GM10248 (cell line): Measurements from ENCODE around the gene CACNA1I.

Experiments
- CTCF ChIA-PET: fragments of 300-600 bp; sonication (Branson Sonifier 250); formaldehyde crosslinking; extraction: SDS; loops from one replicate; lab custom pipeline; 2021; ENCODE audit warnings: antibody characterized with exemption; lab: Yijun Ruan, JAX
- POLR2A ChIA-PET: fragments of 350-650 bp; sonication (Branson Sonifier 250); formaldehyde crosslinking; extraction: SDS; loops from one replicate; lab custom pipeline; 2020; ENCODE audit warnings: antibody characterized with exemption; lab: Yijun Ruan, JAX
- DNase-seq: peaks from one replicate; pipeline ENCODE4 v3.0.0; 2012; ENCODE audit errors: extremely low spot score
- TF ChIP-seq, protein P1 (sequence below): IDR thresholded peaks from 2 replicates; pipeline ENCODE4 v1.5.1; 2012; ENCODE audit warnings: mild to moderate bottlenecking, low read depth; ENCODE audit errors: extremely low read depth, missing control alignments, control extremely low read depth

Gene CACNA1I

DNA sequence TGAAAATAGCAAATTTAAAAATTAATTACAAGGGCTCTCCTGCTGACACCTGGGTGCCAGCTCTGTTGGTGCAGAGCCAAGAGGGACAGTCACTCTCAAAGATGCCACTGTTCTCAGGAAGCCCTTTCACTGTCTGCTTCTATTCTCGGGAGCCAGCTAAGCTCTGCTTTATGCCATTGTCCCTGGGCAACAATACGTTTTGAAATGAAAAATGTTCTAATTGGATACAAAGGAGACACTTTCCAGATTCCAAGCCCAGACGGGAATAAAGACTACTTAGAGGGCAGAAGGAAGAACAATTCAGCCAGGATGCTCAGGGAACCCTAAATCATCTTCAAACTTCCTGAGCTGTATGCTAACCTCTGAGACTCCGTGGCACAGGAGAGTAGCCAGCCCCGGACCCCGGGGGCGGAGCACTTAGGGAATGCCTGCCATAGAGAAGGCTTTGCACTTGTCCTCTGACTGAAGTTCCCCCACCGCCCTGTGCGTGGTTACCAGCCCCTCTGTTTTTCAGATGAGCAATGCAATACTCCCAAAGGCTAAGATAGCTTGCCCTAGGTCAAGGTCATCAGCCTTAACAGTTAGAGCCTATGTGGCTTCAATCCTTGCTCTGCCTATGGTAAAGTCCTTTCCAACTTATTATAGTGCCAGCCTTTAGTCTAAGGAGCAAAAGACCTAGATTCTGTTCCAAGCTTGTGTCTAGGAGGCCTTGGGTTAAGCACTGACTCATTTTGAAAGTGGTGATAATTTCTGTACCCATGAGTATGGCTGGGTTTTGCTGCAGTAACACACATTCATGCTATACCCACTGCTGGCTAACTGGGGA is 150.9 kb downstream of the CACNA1I start:
- POLR2A ChIA-PET: no interaction called here
- TF ChIP-seq, protein P1, sequence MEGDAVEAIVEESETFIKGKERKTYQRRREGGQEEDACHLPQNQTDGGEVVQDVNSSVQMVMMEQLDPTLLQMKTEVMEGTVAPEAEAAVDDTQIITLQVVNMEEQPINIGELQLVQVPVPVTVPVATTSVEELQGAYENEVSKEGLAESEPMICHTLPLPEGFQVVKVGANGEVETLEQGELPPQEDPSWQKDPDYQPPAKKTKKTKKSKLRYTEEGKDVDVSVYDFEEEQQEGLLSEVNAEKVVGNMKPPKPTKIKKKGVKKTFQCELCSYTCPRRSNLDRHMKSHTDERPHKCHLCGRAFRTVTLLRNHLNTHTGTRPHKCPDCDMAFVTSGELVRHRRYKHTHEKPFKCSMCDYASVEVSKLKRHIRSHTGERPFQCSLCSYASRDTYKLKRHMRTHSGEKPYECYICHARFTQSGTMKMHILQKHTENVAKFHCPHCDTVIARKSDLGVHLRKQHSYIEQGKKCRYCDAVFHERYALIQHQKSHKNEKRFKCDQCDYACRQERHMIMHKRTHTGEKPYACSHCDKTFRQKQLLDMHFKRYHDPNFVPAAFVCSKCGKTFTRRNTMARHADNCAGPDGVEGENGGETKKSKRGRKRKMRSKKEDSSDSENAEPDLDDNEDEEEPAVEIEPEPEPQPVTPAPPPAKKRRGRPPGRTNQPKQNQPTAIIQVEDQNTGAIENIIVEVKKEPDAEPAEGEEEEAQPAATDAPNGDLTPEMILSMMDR: no peak
- DNase-seq: no peak
- CTCF ChIA-PET: interaction anchor here (1.4 kb wide), 1 partner anchor 304 kb away, joined by 3 read pairs; no protein-coding TSS in a partner anchor

DNA sequence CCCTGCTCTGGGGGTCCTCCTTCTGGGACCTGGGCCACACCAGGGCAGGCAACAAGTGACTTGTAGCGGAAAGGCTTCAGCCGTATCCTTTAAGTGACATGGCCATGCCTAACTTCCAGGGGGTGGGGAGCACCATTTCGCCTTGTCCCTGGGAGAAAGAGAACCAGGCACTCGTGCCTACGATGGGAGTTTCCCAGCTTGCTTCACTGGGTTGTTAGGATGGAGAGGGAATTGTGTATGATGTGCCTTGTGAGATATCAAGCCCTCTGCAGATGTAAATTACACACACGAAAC is 151.4 kb downstream of the CACNA1I start:
- TF ChIP-seq, protein P1: no peak
- DNase-seq: no peak
- ChIA-PET CTCF (interaction anchor here (1.4 kb wide), 1 partner anchor 303 kb away, joined by 3 read pairs; no protein-coding TSS in a partner anchor), POLR2A (no interaction called here)

DNA sequence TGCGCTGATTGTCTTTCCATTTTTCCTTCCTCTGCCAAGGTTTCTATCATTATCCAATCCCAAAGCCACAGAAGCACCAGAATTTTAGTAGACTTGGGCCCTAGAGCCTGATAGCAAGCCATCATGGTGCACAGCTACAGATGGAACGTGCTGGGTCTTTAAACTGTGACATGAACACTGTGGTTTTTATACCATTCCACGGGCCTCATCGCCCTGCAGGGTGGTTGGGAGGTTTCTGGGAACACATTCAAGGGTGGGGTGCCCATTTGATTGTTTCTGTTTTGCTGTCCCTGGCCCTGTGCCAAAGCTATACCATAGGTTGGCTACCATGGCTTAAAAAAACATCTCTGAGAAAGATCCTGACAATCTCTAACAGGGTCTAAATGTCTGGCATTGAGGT is 151.9 kb downstream of the CACNA1I start:
- ChIA-PET CTCF (interaction anchor here (1.4 kb wide), 1 partner anchor 302 kb away, joined by 3 read pairs; no protein-coding TSS in a partner anchor), POLR2A (no interaction called here)
- no peak for DNase-seq
- TF ChIP-seq, protein P1: no peak

DNA sequence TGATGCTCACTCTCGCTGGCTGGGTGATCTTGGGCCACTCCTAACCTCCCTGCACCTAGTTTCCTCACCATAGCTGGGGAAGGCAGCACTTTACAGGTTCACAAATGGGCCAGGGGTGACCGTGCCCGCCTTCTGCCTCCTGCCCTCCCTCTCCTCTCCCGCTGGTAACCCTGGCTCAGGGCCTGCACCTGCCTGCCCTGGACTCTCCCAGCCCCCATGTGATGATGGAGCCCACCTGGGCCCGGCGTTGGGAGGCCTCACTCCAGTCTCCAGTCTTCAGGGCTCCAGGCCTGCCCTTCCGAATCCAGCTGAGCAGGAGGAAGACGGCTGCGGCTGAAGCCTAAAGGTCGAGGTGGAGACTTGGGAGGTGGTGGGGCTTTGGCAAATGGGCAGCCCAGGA is 152.9 kb downstream of the CACNA1I start:
- CTCF ChIA-PET: no interaction called here
- TF ChIP-seq, protein P1: no peak
- POLR2A ChIA-PET: no interaction called here
- DNase-seq: no peak

DNA sequence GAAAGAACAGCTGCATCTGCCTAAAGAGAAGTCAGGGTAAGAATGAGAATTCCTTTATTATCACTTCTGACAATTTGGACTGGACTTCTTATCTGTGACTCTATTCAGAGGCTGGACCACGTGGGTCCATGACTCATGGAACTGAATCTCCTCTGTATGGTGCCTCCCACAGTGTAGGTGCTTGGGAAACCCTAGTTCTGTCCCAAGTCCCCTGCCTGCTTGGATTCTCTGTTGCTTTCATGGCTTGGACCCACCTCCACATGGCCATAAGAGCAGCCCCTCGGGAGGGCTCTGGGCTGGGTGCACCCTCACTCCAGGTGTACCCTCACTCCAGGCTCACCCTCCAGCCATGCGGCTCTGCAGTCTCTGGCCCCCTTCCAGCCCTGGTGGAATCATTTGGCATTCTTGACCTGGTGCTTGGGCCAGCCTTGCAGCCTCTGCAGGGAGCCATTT is 153.4 kb downstream of the CACNA1I start:
- TF ChIP-seq, protein P1: no peak
- DNase-seq: no peak
- CTCF ChIA-PET: no interaction called here
- POLR2A ChIA-PET: no interaction called here

DNA sequence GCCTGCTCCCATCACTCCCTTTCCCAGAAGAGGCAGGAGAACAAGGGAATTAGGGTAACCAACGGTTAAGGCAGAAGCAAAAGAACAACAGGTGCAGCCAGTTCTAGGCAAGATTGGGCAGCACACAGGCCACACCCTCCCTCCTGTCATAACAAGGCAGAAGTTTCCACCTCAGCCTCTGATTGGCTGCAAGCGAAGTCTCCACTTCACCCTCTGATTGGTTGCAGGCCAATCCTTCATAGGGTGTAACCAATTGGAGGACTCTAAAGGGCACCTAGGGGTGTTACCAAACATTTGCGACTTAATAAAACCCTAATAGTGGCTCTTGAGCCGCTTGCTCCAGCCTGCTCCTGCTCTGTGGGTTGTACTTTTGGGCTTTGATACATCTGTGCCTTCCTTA is 153.8 kb downstream of the CACNA1I start:
- TF ChIP-seq, protein P1: no peak
- ChIA-PET CTCF (no interaction called here), POLR2A (no interaction called here)
- DNase-seq: no peak

DNA sequence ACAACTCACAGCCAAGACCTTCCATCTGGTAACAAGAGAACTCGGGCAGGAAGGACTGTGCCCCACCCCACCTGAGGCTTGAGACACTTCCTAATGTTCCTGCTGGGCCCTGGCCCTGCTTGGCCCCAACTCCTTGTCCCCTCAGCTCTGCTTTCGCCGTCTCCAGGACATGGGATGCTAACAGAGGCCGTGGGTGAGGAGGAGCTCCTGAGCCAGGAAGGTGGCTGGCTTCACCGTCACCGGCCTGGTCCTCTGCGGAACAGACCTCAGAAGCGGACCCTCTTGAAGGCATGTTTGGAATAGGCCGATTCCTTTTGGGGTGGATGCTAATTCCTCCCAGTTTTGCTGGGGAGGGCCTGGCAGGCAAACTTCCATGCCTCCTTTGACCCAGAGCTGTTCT is 154.3 kb downstream of the CACNA1I start:
- CTCF ChIA-PET: no interaction called here
- TF ChIP-seq, protein P1: no peak
- POLR2A ChIA-PET: no interaction called here
- DNase-seq: no peak
